Stimulated activated CD4-positive, alpha-beta T cell treated with anti-CD3 and anti-CD28 coated beads, TNF-alpha, amount 100 ng/mL, for 24 hours (primary cell): ENCODE data around the gene HOXB7.
A peak's percentile ranks its signal among the peaks of the same experiment; 100 is the strongest.

Source experiments
- DNase-seq, 3 experiments: peaks; one replicate each; pipeline ENCODE4 v3.0.0-alpha.2; 2020; ENCODE audit warnings: low read depth in 3 of 3

The HOXB7 gene

DNA sequence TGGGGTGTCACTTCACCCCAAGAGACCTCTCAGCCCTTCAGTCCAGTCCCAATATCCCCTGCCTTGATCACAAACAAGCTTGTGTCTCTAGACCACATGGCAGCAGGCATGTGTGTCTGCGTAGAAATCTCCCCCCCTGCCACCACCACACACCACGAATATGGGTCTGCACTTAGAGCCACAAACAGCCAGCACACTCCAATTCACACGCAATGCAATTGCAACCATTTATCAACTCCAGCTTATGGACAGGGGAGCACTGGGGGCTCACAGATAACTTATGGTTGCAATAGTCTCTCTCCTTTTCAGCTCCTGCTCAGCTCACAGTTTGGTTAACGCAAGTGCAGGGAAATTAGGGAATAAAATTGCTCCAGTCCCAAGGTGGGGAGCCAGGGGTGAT is 12.8 kb upstream of the HOXB7 start:
- no peak for DNase-seq

- no peak for DNase-seq
These were observed 12.0 kb upstream of the HOXB7 start for GRCh38 chr17:48622857-48623256.

GRCh38 chr17:48621410-48622392 is 10.9 kb upstream of the HOXB7 start:
- DNase-seq: no peak

DNA sequence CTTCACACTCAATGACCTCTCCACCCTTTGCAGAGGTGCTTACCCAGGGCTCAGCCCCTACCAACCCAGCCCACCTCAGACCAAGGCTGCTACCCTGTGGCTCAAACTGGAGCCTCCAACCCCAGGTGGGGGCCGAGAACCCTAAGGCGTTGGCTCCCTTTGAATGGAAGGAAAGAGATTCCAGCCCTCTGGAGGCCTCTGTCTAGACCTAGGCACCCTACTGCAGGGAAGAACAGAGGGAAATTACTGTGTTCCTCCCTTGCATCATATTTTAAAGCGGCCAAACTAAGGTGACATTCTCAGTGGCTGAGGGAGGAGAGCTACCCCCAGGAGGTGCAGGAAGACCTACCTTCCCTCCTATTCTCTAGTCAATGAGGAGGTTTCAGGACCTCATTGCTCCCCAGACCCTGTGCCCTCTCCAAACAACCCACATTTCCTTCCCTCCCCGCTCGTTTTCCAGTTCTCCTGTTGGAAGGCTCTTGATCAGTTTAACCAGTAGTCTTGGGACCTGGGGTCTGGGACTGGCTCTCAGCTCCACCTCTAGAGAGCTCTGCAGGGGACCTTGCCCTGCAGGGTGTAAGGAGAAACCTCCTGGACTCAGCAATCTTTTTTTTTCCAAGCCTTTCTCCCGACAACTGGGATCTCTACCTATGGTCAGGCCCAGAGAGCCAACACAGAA is 9.8 kb upstream of the HOXB7 start:
- DNase-seq: no peak

DNA sequence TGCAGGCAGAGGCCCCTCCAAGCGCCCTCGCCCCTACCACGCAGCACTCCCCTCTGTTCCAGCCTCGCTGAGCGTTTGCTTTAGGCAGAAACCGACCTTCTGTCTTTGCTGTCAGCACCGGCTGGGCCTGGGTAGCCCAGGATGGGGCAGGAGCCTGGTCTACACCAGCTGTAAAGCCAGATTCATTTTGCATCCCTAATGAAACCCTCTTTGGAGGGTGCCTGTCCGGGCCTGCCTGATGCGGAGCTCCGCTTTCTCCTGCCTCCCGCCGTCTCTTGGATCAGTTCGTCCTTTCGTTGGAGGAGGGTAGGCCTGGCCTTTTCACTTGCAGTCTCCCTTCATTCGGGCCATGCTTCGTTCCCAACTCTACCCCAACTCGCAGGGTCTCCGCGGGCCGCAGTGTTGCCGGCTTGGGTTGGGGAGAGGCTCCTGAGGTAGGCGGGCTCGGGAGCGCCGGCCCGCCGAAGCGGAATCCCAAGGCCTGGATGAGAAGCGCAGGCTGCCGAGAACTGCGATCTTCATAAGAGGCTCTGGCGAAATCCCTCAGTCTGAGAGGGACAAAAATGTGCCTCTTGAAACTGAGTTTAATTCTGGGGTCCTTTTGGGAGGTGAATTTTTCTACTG is 9.1 kb upstream of the HOXB7 start:
- DNase-seq: no peak

GRCh38 chr17:48618256-48618896 is 7.6 kb upstream of the HOXB7 start:
- DNase-seq: peak; percentile 67 to 80 (median 73)

DNA sequence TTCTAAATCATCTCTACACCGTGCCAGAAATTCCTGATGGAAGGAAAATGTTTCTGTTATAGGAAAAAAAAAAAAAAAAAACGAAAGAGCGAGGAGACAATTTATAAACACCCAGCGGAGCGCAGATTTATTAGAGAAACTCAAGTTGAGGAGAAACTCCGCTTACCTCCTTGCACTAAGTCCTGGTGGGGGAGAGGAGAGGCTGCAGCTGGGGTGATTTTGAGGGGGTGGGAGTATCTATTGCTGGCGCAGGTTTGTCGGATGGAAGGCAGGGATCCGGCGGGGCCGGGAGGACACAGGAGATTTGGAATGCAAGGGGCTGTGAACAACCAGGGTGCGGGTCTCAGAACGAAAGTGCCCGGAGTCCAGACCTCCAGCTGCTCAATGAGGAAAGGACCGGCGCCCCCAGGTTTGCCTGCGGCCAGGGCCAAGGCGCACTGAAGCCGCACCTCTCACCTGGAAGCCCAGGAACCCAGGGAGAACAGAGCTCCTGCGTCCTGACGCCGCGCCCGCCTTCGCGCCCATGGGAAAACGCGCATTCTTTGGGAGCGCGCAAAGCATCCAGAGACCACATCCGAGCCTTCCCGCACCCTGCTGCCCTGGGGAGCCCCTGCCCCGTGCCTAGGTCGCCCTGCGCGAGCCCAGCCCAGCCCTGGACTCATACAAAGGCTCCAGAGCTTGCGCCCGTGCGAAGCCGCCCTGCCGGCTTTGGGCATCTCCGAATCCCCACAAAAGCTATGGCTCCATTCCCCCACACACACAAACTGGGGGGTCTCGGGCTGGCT is 6.8 kb upstream of the HOXB7 start:
- DNase-seq: no peak

- no peak for DNase-seq
These were observed 6.1 kb upstream of the HOXB7 start for GRCh38 chr17:48616717-48617470.

- DNase-seq: no peak
These were observed 5.3 kb upstream of the HOXB7 start for GRCh38 chr17:48615963-48616716.

DNA sequence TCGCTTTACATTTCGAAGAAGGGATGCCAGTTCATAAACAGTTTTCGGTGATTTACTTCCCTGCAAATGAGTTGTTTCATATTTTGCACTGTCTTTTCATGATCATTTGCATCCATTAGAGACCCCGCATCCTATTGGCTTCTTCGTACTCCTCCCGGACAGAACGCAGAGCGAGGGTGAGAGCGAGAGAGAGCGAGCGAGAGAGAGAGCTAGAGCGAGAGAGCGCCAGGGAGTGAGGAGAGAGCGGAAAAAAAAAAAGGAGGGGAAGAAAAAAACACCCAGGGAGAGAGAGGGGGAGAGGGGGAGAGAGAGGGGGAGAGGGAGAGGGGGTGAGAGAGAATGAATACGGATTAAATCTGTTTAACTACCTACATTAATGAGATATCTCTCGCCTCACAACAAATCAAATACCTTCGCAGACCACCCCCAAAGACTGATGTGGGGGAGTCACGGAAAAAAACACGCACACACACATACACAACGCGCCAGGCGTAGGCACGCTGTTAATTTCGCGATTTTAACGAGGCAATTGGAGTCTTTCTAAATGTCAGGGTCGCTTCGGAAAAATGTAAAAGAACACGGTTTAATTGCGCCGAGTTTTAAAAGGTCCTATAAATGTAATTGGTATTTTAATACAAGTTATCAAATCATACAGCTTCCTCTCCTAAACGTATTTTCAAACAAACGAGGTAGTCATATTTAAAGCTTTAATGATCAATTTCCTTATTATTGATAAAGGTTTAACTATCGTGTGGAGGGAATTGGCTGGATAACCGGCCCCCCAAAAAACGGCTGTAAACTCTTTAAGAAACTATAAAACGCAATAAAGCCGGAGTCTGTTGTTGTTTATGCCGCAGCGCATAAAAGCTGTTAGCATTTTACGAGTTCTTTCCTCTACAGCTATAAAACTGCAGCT is 4.5 kb upstream of the HOXB7 start, which contains the start of gene HOXB8:
Gene HOXB8, minus strand, starts transcription at position 246 of the 916 bp plus-strand sequence. CDS start 588 bp downstream, outside the sequence.
- DNase-seq: no peak

- no peak for DNase-seq
These were observed 3.3 kb upstream of the HOXB7 start for GRCh38 chr17:48613862-48614694.

- DNase-seq: peak in 1 of 3 experiments; percentile 44
These were observed 2.3 kb upstream of the HOXB7 start for GRCh38 chr17:48612854-48613691.

GRCh38 chr17:48612456-48612853 is 1.6 kb upstream of the HOXB7 start:
- DNase-seq: no peak

DNA sequence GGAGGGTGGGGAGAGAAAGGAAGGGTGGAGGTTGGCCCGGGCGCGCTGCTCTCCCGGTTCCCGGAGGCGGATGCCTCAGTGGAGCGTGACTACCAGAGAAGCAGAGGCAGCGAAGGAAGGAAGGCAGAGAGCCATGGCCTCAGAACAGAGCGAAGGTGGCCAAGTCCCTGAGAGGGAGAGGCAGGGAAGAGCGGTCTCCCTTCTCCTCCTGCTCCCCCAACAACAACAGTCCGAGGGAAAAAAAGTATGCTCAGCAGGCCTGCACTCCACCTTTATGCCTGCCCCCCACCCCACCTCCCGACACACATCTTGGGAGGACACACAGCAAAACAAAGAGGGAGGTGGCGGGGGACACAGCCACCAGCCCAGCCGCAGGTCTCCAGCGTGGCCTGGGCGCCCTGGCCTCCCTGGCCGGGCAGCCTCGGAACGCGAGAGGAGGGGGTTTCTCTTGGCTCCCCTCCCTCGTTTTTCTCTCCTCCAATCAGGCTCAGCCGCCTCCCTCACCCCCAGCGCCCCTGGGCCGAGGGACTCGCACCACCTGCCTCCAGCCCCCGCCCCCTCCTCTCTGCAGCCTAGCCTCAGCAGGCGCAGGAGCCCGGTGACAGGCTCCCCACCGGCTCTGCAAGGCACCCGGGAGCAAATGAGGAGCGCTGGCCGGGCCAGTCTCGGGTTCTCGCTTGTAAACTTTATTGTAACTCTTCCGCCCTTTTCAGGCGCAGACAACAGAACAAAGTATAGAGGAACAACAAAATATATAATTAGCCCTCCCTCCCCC is 1.1 kb upstream of the HOXB7 start:
- DNase-seq: no peak

DNA sequence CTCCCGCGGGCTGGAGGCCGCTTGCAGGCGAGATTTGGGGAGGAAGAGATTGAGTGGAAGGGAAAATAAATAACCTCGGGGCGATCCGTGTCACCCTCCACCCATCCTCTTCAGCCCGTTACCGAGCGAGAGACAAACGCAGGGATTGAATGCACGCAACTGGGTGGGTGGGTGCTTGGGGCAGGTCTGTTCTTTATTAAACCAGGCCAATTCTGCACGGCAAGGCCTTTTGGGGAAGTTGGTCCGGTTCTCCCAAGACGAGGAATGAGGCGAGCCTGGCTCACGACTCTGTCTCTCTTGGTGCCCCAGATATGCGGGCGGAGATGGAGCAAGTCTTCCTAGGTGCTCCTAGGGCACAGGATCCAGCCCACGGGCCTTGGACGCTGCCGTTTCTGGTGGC is 396 bp upstream of the HOXB7 start:
- no peak for DNase-seq

DNA sequence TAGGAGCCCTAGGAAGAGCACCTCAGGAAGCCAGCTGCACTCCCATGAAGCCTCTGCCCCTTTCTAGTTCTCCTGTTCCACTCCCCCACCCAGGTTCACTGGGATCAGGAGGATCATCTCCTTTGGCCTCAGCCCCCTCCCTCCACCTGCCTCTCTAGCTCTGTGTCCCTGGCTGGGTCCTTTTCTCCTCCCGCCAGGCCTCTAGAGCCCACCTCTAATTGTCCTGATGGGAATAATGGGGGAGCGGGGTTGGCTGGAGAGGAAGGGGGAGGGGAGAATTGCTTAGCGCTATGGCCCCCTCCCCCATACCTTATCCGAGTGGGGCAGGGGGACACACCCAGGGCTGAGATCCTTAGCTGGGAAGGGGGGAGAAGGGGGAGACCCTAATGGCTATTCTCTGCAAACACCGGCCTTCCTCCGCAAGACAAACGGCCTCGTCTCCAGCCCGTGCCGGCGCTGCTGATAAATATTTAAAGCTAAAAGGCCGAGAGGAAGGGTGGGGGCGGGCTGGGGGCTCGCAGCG is 997 bp downstream of the HOXB7 start:
- no peak for DNase-seq
